ENCODE measurements around the gene SLC38A5.

SLC38A5 gene

GRCh38 chrX:48466696-48467095 lies 3.4 kb downstream of the SLC38A5 start:
- no peak overlapping the region for H3K4me3 ChIP-seq (ENCODE audit: low read depth, low read length)
- no peak for DNase-seq (ENCODE audit: low read depth)
- no peak for TF ChIP-seq CTCF (IDR thresholded peaks at IDR 0.05; ENCODE audit: control insufficient read depth, extremely low read depth, insufficient read depth)

GRCh38 chrX:48465336-48465933 lies 4.6 kb downstream of the SLC38A5 start:
- no peak for TF ChIP-seq CTCF (IDR thresholded peaks at IDR 0.05; ENCODE audit: control insufficient read depth, extremely low read depth, insufficient read depth)
- DNase-seq (ENCODE audit: low read depth): no peak
- no peak overlapping the region for H3K4me3 ChIP-seq (ENCODE audit: low read depth, low read length)

GRCh38 chrX:48461830-48462229 lies 8.2 kb downstream of the SLC38A5 start:
- no peak overlapping the region for H3K4me3 ChIP-seq (ENCODE audit: low read depth, low read length)
- TF ChIP-seq CTCF (IDR thresholded peaks at IDR 0.05; ENCODE audit: control insufficient read depth, extremely low read depth, insufficient read depth): no peak
- DNase-seq (ENCODE audit: low read depth): no peak

- no peak overlapping the region for H3K4me3 ChIP-seq (ENCODE audit: low read depth, low read length)
- DNase-seq (ENCODE audit: low read depth): no peak
- TF ChIP-seq CTCF (IDR thresholded peaks at IDR 0.05; ENCODE audit: control insufficient read depth, extremely low read depth, insufficient read depth): no peak
These were observed 9.5 kb downstream of the SLC38A5 start for GRCh38 chrX:48460606-48461005.

GRCh38 chrX:48460031-48460430 lies 10.0 kb downstream of the SLC38A5 start:
- no peak for TF ChIP-seq CTCF (IDR thresholded peaks at IDR 0.05; ENCODE audit: control insufficient read depth, extremely low read depth, insufficient read depth)

GRCh38 chrX:48459483-48459882 lies 10.6 kb downstream of the SLC38A5 start:
- no peak overlapping the region for H3K4me3 ChIP-seq (ENCODE audit: low read depth, low read length)
- TF ChIP-seq CTCF (IDR thresholded peaks at IDR 0.05; ENCODE audit: control insufficient read depth, extremely low read depth, insufficient read depth): no peak
- no peak for DNase-seq (ENCODE audit: low read depth)

More at GRCh38 chrX:48460031-48460430, 10.0 kb downstream of the SLC38A5 start:
- no peak overlapping the region for H3K4me3 ChIP-seq (ENCODE audit: low read depth, low read length)
- DNase-seq (ENCODE audit: low read depth): no peak

- no peak for TF ChIP-seq CTCF (IDR thresholded peaks at IDR 0.05; ENCODE audit: control insufficient read depth, extremely low read depth, insufficient read depth)
- H3K4me3 ChIP-seq (ENCODE audit: low read depth, low read length): no peak overlapping the region
- DNase-seq (ENCODE audit: low read depth): peak; percentile 6
These were observed 11.3 kb downstream of the SLC38A5 start for GRCh38 chrX:48458711-48459110.

All from LNCaP clone FGC (cell line).